CD4-positive, alpha-beta T cell treated with Interleukin-15 for 1 hour (primary cell): ENCODE data around the gene AACS.
"Not testable (repeated sequence)": the region's sequence is repeated elsewhere in the genome, so short reads cannot be mapped to it uniquely, and the experiment has no call there.

ENCODE experiments used
- DNase-seq: peaks from one replicate; pipeline ENCODE4 v3.0.0-alpha.2; 2020

AACS gene, protein sequence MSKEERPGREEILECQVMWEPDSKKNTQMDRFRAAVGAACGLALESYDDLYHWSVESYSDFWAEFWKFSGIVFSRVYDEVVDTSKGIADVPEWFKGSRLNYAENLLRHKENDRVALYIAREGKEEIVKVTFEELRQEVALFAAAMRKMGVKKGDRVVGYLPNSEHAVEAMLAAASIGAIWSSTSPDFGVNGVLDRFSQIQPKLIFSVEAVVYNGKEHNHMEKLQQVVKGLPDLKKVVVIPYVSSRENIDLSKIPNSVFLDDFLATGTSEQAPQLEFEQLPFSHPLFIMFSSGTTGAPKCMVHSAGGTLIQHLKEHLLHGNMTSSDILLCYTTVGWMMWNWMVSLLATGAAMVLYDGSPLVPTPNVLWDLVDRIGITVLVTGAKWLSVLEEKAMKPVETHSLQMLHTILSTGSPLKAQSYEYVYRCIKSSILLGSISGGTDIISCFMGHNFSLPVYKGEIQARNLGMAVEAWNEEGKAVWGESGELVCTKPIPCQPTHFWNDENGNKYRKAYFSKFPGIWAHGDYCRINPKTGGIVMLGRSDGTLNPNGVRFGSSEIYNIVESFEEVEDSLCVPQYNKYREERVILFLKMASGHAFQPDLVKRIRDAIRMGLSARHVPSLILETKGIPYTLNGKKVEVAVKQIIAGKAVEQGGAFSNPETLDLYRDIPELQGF

DNA sequence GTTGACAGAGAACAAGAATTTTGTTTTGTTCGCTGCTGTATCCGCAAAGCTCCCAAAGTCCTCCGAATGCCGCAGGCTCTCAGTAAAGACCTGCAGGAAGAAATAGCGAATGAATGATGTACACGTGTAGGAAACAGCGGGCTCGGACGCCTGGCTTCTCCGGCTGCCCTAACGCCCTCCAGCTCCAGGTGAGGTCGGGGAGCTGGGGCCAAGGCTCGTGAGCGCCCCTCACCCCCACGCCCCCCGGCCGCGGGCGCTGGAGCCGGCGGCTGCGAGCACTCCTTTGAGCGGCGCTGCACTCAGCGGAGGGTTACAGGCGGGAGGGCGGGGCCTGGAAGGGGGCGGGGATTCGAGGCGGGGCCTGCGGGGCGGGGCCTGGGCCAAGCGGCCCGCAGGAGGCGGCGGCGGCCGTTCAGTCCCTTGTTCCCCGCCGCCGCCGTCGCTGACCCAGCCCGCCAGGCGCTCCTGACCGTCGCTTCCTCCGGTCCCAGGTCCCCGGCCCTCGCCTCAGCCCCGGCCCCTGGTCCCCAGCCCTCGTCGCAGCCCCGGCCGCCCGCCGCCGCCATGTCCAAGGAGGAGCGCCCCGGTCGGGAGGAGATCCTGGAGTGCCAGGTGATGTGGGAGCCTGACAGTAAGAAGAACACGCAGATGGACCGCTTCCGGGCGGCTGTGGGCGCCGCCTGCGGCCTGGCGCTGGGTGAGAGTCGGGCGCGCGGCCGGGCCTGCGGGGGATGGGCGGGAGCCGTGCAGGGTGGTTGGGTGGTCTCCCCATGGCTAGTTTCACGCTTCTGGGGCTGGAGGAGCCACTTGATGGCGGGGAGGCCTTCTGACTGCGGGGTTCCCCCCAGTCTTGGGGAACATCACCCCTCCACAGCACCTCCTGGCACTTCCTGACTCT is at the start of gene AACS:
AACS (plus strand) TSS at position 415 of the 898 bp plus-strand sequence; CDS start at position 565, 150 bp downstream.
- DNase-seq, result peak; percentile 70

DNA sequence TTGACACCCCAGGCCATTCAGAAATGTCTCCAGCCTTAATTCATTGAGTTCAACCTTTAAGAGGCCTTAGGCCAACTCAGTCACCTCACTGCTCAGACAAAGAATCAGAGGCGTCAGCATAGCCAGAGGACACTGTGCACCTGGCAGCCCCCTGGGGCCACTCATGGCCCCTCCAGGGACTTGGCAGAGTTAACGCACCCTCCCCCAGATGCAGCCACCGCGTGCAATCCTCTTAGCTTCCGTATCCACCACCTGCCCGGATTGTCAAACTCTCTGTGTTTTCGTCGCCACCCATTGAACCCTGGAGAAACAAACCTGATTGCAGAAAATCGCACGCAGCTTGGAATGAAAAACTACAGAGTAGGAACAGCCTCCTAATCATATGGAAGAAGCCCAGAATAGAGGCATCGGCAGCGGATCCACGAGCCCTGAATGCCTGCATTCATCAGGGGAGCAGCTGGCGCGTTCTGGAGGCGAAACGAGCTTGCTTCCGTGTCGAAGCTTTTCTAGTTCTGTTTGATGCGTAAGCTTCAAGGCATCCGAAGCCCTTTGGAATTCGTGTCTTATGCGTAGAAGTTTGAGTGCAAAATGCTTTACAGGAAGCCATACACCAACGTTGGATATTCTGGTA is 49.4 kb upstream of the AACS start:
- DNase-seq, result no peak

DNA sequence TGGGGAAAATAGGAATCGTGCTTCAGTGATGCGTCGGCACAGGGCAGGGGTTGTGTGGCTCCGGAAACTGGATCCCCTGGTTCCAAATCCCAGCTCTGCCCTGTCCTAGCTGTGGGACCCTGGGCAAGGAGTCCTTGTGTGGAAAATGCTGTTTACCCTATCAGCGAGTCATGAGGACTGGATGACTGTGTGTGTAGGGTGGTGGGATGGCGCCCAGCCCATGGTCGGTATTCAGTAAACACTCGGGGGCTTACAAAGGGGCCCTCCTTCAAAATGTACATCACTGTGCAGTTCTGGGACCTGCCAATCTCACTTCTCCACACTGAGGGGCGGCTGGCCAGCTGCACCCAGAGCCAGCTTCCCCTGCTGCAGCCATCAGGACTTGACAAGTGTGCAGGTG is 47.4 kb upstream of the AACS start:
- no peak for DNase-seq

DNA sequence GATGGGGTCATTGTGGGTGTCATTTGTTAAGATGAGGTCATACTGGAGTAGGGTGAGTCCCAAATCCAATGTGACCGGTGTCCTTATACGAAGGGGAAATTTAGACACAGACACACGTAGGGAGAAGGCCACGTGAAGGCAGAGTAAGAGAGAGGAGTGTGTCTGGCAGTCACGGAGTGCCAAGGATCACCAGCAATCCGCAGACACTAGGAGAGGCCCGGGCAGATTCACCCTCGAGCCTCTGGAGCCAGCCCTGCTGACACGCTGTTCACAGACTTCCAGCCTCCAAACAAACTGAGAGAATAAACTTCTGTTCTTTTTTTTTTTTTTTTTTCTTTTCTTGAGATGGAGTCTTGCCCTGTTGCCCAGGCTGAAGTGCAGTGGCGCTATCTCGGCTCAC is 46.9 kb upstream of the AACS start:
- DNase-seq, result no peak

DNA sequence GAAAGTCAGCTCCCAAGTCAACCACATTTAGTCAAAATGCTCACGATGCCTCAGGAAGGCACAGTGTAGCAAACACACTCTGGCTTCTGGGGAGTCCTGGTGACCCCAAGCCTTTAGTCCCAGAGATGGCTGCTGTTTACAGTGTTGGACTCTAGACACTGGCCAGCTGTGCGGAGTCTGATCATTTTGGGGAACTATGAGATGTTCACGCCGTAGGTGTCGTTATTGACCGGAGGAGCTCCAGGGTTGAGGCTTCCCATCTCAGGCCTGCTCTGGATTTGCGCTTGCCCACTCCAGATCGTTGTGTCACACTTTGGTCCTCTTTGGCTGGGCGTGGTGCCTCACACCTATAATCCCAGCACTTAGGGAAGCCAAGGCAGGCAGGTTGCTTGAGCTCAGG is 44.1 kb upstream of the AACS start:
- DNase-seq, result no peak

DNA sequence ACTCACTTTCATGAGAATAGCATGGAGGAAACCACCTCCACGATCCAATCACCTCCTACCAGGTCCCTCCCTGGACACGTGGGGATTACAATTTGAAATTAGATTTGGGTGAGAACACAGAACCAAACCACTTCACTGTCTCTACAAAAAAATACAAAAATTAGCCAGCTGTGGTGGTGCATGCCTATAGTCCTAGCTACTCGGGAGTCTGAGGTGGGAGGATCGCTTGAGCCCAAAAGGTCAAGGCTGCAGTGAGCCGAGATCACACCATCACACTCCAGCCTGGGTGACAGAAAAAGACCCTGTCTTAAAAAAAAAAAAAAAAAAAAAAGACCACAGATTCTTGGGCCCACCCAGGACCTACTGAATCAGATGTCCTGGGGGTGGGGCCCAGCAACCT is 43.5 kb upstream of the AACS start:
- no peak for DNase-seq

DNA sequence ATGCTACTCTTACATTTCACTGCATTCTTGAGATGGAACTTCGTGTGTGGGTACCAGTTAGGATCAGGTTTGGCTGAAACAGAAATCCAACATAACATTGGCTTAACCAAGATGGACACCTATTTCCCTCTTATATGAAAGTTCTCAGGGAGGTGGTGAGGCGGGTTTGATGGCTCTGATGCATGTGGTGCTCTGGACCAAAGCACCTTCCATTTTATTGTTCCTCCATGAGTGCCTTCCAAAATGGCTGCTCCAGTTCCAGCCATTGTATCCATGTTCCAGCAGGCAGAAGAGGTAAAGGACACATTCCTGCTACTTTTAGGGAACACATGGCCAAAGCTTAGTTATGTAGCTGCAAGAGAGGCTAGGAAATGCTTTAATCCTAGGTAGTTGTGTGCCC is 42.2 kb upstream of the AACS start:
- DNase-seq, result no peak

DNA sequence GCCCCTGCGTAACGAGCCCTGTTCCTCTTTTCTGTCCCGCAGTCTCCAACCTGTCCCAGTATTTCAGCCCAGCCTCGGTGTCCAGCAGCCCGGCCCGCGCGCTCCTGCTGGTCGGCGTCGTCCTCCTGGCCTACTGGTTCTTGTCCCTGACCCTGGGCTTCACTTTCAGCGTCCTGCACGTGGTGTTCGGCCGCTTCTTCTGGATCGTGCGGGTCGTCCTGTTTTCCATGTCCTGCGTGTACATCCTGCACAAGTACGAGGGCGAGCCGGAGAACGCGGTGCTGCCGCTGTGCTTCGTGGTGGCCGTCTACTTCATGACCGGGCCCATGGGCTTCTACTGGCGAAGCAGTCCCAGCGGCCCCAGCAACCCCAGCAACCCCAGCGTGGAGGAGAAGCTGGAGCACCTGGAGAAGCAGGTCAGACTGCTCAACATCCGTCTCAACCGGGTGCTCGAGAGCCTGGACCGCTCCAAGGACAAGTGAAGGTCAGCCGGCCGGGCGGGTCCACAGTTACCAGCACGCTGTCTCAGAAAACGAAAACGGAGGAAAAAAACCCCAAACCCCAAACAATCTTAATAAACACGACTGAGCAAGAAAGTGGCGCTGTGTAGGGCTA is 40.2 kb upstream of the AACS start:
- no peak for DNase-seq

DNA sequence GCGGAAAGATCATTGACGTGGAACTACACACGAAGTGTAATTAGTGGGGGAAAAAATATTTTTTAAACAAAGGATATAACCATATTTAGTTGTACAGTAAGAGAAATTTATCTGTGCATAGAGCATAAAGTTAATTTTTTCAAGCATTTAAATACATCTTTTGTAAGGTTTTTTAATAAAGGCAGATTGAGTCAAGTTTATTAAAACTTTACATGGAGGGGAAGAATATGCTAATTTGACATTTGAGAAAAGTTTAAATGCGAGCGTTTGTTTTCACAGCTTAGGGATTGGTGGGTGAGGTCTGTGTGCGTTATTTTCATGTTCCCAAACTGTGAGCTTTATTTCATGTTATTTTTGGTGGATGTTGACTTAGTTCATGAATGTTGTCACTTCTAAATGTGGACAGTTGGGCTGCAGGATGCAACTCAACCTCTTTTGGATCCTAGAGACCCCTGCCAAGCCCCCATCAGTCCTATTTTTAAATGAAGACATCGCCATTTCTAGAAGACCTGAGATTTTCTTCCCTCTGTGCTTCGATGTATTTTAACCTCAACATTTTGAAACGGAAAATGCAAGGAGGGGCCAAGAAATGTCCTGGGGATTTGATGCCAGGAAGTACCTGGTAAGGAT is 39.5 kb upstream of the AACS start:
- no peak for DNase-seq

DNA sequence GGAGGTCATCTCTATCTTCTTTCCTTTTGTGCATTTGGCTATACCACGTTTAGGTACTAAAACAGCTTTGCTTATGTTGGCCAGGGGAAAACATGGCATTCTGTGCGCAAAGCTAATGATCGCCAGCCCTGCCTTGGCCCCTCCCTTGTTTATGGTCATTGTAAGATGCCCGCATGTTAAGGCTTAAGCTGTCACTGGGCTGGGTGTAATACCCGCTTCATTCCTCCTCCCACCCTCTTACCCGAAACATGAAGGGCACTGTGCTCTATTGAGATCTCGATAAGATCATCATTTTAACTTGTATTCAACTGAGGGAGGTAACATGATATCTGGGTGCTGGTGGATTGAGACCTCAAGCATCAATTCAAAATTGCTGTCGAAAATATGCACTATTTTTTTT is 37.1 kb upstream of the AACS start:
- no peak for DNase-seq

DNA sequence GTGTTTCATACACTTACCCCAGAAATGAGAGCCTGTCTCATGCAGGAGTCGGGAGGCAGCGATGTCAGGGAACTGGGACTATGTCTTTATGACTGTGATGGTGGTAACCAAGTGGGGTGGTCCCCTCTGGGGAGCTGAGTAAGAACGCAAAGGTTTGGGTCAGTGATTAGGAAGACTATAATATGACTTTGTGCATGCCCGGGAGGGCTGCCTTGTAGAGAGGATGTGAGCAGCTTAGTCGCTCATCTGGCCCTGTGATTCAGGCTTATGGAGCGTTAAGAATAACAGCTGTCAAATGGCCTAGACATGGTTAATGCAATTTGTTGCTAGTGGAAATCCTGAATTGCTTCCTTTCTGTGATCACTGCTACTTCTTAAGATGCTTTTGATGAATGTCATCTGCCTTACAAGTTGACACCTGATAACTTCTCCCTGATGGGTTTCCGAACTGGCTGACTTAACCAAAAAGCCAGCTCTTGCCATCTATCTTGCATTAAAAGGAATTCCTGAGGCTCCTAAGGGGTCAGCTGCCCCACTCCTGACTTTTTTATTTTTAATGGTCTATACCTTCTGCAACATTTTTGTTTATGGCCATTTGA is 35.4 kb upstream of the AACS start:
- no peak for DNase-seq

DNA sequence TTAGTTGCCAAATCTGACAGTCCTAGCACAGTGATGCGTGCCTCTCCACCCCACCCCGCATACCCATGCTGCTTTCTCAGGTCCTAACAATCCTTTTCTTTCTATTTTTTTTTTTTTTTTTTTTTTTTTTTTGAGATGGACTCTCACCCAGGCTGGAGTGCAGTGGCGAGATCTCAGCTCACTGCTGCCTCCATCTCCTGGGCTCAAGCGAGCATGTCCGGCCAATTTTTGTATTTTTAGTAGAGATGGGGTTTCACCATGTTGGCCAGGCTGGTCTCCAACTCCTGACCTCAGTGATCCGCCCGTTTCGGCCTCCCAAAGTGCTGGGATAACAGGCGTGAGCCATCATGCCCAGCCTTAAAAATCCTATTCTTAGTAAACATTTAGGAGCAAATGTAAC is 33.8 kb upstream of the AACS start:
- not testable (repeated sequence) for DNase-seq

DNA sequence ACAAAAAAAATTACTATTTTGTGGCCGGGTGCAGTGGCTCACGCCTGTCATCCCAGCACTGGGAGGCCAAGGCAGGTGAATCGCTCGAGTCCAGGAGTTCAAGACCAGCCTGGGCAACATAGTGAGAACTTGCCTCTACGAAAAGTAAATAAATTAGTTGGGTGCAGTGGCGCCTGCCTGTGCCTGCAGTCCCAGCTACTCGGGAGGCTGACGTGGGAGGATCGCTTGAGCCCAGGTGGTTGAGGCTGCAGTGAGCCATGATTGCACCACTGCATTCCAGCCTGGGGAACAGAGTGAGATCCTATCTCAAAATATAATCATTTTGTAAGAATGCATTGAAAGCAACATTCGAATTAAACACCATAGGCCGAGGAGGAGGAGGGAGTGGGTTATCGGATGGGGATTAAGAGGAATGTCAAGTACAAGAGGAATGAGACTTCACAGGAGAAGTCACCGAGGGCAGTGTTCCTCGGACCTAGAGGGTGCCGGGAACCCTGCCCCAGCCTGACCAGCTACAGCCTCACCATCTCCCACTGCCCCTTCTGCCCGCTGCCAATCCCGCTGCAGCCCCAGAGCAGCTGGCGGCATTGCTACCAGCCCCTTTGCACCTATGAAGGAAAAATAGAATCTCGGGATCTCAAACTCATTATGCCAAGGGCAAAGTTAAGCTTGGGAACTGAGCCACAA is 32.6 kb upstream of the AACS start:
- no peak for DNase-seq

DNA sequence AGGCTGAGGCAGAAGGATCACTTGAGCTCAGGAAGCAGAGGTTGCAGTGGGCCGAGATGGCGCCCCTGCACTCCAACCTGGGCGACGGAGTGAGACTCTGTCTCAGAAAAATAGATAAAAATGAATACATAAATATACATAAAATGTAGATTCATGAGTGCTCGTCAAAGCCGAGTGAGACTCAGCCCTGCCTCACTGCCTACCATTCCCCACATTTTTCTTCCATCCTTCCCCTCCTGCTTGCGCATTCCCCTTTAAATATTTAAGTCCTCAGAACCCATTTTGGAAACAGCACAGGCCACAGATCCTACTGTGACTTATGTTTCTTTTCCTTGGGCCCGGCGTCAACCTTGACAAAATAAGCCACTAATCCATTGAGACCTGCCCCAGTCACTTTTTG is 31.9 kb upstream of the AACS start:
- no peak for DNase-seq

DNA sequence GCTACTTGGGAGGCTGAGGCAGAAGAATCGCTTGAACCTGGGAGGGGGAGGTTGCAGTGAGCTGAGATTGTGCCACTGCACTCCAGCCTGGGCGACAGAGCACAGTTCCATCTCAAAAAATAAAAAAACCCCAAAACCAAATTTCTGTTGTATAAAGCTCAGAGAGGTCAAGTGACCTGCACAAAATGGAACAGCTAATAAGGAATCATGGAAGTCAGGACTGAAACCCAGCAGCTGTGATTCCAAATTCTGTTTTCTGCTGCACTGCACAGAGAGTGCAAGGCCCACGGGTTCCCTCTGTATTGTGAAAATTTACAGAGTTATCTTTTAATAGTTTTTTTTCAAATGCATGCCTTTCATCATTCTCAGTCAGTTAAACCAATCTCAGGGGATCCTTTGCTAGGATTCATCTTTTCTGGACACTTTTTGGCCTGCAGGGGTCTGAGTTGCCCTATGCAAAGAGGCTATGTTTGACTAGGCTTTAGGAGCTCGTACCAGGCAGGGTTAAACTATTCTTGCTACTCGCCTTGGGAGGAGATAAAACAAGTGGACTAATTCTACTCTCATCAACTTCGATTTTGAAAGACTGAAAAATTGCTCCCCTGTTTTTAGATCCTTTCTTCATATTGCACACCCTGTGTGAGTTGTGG is 26.1 kb upstream of the AACS start:
- no peak for DNase-seq

DNA sequence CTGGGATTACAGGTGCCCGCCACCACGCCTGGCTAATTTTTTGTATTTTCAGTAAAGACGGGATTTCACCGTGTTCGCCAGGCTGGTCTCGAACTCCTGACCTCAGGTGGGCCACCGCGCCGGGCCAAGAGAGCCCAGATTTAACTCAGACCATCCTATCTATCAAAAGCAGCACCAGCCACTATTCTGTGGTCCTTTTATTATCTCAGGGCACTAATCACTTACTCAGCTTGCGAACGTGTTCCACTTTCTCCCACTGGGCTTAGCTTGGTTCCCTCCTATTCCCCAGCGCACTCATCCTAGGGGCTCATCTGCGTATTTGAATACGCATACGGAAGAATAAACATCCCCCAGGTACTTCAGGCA is 16.2 kb upstream of the AACS start:
- no peak for DNase-seq

DNA sequence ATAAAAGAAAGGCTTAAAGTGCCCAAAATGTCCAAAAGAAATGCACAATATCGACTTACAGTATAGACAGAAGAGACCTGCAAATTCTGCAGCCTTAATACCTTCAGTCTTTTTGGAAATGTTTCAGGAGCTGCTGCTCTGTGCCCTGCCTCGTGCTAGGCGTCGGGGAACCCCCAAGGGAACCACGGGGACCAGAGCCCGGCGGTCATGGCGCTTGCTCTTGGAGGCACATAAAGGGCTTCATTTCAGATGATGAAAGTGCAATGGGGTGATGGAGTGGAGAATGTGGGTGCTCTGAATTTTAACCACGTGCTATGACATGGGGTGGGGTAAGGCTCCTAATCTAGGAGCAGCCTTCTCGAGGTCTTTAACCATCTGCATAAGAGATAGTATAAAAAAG is 14.8 kb upstream of the AACS start:
- DNase-seq, result no peak

DNA sequence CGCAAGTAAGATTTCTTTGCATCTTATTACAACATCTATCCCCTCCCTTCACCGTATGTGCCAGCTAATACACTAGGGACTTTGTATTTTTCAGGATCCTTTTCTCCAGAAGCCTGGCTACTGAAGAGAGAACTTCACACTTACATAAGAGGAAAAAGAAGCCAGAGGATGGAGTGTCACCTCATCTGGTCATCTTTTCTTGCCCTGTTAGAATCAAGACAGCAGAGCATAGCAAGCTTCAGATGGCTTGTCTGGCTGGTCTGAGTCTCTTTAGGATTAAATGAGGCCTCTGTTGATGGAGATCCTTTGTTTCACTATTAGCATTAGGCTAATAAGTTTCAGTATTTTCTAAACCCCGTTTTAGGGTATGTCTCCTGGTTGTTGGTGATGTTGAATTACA is 14.4 kb upstream of the AACS start:
- no peak for DNase-seq

DNA sequence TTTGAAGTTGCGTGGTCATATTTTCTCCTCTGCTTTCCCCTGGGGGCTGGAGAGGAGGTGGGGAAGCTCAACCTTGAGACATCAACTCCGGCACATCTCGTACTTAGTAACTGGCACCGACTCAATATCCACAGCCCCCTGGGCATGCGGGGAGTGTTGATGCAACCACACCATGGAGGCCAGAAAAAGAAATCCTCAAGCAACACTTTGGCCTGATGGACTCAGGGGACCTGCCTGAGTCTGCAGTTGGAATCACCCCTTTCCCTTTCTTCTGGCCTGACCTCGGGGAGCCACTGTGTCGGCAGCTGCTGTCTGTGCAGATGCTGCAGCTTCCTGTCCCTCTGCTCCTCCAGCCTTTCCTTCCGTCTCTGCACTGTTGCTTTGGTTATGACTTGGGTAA is 11.4 kb upstream of the AACS start:
- no peak for DNase-seq

DNA sequence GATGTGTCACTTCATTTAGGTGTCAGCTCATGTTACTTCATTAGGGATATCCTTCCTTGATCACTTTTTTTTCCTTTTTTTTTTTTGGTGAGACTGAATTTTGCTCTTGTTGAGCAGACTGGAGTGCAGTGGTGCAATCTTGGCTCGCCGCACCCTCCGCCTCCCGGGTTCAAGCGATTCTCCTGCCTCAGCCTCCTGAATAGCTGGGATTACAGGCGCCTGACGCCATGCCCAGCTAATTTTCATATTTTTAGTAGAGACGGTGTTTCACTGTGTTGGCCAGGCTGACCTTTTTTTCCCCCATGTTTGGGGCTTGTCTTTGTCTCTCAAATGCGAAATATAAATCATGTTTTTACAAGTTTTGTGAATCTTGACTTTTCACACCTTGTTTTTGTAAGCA is 9.6 kb upstream of the AACS start:
- no peak for DNase-seq

DNA sequence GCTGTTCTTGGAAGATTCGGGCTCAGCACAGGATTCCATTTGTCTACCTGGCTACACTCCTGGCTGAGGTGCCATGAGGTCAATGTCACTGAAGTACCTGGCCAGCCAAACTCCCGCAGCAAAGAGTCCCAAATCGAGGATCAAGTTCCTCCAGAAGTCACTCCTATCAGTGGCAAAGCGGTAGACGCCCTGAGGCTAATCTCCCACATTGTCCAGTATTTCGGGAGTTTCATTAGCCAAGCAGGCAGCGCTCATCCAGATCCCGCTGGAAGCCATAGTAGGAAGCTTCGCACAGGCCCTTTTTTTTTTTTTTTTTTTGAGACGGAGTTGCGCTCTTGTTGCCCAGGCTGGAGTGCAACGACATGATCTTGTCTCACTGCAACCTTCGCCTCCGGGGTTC is 8.9 kb upstream of the AACS start:
- DNase-seq, result no peak
